GM12864 (cell line): ENCODE results near the gene EFCAB11.

Experiments
- DNase-seq: peaks from one replicate; pipeline ENCODE4 v3.0.0-alpha.2; 2011; ENCODE audit warnings: low read depth
- H3K4me3 ChIP-seq: 2 replicates; pipeline ENCODE4 v1.5.1; 2011; ENCODE audit warnings: mild to moderate bottlenecking, low read depth, low read length, control low read depth
- TF ChIP-seq, protein P1 (sequence below): IDR thresholded peaks from 2 replicates; pipeline ENCODE4 v1.5.1; 2011; ENCODE audit warnings: low read depth, mild to moderate bottlenecking, moderate library complexity, low read length, control low read depth, inconsistent platforms; ENCODE audit errors: missing control alignments

The EFCAB11 gene

GRCh38 chr14:89947344-89947743 lies 7.2 kb downstream of the EFCAB11 start:
- TF ChIP-seq, protein P1, sequence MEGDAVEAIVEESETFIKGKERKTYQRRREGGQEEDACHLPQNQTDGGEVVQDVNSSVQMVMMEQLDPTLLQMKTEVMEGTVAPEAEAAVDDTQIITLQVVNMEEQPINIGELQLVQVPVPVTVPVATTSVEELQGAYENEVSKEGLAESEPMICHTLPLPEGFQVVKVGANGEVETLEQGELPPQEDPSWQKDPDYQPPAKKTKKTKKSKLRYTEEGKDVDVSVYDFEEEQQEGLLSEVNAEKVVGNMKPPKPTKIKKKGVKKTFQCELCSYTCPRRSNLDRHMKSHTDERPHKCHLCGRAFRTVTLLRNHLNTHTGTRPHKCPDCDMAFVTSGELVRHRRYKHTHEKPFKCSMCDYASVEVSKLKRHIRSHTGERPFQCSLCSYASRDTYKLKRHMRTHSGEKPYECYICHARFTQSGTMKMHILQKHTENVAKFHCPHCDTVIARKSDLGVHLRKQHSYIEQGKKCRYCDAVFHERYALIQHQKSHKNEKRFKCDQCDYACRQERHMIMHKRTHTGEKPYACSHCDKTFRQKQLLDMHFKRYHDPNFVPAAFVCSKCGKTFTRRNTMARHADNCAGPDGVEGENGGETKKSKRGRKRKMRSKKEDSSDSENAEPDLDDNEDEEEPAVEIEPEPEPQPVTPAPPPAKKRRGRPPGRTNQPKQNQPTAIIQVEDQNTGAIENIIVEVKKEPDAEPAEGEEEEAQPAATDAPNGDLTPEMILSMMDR, result no peak
- H3K4me3 ChIP-seq, result no peak overlapping the region
- no peak for DNase-seq

GRCh38 chr14:89941830-89942377 lies 12.6 kb downstream of the EFCAB11 start:
- TF ChIP-seq, protein P1, result no peak
- no peak for DNase-seq

DNA sequence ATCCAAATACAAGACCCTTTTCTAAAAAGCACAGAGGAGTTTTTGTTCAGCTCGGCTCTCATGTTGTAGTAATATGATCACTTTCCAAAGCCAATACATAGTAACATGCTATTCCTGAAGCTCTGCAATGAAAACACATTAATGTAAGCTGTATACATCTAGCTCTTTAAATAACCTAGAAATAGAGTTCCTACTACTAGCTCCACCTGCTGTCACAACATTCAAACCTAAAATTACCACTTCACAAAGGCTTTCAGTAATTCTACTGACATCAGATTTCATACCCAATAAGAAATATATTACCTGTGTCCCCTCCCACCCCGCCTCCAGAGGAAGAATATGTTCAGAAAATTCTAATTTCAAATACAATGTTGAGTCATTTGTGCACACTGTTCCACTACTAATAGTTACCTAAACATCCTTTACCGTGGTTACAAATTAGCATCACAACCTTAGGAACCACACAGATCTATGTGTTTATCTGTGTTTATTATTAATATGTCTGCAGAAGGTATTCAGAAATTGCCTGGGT lies 17.8 kb downstream of the EFCAB11 start:
- no peak overlapping the region for H3K4me3 ChIP-seq
- no peak for DNase-seq
- TF ChIP-seq, protein P1, result no peak

More at GRCh38 chr14:89941830-89942377, 12.6 kb downstream of the EFCAB11 start:
- H3K4me3 ChIP-seq, result no peak overlapping the region

DNA sequence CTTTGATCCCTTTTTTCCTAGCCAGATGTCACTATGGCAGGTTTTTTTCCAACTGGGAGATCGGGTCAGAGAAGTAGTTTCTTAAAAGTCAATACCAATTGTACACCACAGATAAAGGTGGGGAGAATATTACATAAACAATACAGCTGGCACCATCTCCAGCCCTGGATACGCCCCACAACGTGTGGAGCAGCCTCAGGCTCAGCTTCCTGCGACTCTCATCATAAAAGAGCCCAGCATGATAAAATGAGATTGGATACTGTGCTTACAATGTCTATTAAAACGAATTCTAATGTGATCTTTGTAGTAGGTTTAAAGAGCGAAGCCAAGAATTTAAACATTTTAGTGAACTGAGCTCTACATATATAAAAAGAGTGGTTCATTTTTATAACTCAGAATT lies 21.5 kb downstream of the EFCAB11 start:
- DNase-seq, result no peak
- no peak overlapping the region for H3K4me3 ChIP-seq
- TF ChIP-seq, protein P1, result no peak

- no peak overlapping the region for H3K4me3 ChIP-seq
- TF ChIP-seq, protein P1, result no peak
- DNase-seq, result no peak
These were observed 27.2 kb downstream of the EFCAB11 start for GRCh38 chr14:89927186-89927865.

DNA sequence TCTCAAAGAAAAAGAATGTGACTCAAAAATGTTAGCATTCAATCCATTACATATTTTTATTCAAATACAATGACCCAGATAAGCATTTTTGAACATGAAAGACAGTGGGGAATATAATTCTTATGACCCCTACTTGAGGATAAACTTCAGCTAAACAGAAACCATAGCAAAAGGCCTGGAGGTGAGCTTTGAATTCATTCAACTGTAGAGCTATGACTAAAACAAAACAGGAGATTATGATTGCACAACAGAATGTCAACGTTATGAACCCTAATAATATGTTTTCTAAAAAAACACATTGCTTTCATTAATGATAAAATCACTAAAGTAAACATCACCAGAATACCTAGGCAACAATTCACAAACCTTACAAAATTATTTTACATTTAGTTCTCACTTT lies 27.8 kb downstream of the EFCAB11 start:
- H3K4me3 ChIP-seq, result no peak overlapping the region
- no peak for DNase-seq
- TF ChIP-seq, protein P1, result no peak
